Rectal smooth muscle tissue (tissue), 1 donor: ENCODE results near the gene TEX38.

Experiments used
- H3K27ac ChIP-seq: one replicate; pipeline ENCODE4 v1.7.0; 2013; ENCODE audit warnings: low read depth, low read length, inconsistent platforms
- H3K27me3 ChIP-seq: one replicate; pipeline ENCODE4 v1.7.0; 2013; ENCODE audit warnings: low read length; ENCODE audit not compliant: control insufficient read depth, insufficient read depth
- H3K36me3 ChIP-seq: one replicate; pipeline ENCODE4 v1.7.0; 2013; ENCODE audit warnings: low read length; ENCODE audit not compliant: control insufficient read depth, insufficient read depth
- H3K4me1 ChIP-seq: one replicate; pipeline ENCODE4 v1.7.0; 2013; ENCODE audit warnings: low read length; ENCODE audit not compliant: control insufficient read depth, insufficient read depth
- H3K4me3 ChIP-seq: one replicate; pipeline ENCODE4 v1.7.0; 2013; ENCODE audit warnings: low read length
- H3K9ac ChIP-seq: one replicate; pipeline ENCODE4 v1.7.0; 2013; ENCODE audit warnings: low read length

Gene TEX38

DNA sequence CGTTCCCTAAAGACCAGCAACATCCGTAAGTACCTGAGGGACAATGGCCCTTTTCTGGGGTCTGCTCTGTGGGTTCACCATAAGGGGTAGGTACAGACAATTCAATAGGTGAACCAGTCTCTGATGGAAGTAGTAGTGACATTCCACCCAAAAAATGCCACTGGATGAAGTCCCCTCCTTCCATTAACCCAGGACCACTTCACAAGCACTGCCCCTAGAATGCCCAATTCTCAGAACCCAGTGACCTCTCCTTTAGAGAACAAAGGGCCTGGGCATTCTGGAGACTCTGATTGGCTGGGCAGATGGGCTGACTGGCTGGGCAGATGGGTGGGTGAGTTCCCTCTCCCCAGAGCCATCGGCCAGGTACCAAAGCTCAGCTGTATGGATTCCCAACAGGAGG, at the start of gene TEX38:
TSS of gene TEX38 (plus strand) at position 301 of the 400 bp plus-strand sequence. CDS start at position 382, 81 bp downstream.
- H3K27me3 ChIP-seq, result no peaks in the 10 kb centered on the region

DNA sequence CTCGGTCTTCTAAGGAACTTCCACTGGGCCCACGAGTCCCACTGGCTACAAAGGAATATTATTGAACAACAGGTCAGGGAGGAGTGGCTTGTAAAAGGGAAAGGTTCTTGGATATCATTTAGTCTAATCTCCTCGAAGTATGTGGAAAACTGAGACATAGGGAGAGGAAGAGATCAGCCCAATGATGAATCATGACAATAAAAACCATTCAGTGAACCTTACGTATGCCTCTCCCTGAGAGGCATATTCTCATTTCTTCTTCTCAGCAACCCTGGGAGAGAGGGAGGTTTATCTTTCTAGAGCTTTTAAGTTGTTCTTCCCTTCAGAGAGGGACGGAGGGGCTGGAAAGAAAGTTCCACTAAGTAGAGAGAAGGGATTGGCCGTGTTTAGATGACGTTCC, 49.7 kb upstream of the TEX38 start:
- H3K4me3 ChIP-seq, result no peak overlapping the region
- no peaks in the 10 kb centered on the region for H3K4me1 ChIP-seq
- H3K36me3 ChIP-seq, result no peaks in the 10 kb centered on the region
- no peaks in the 10 kb centered on the region for H3K27me3 ChIP-seq
- H3K27ac ChIP-seq, result no peak overlapping the region
- no peak overlapping the region for H3K9ac ChIP-seq

More for the DNA sequence above, at the start of gene TEX38:
- Histone ChIP-seq H3K9ac (no peak within 1 kb of the TSS), H3K27ac (no peak within 1 kb of the TSS), H3K4me1 (peaks cover 9% of the 10 kb centered on the region), H3K36me3 (no peaks in the 10 kb centered on the region), H3K4me3 (no peak within 1 kb of the TSS)

DNA sequence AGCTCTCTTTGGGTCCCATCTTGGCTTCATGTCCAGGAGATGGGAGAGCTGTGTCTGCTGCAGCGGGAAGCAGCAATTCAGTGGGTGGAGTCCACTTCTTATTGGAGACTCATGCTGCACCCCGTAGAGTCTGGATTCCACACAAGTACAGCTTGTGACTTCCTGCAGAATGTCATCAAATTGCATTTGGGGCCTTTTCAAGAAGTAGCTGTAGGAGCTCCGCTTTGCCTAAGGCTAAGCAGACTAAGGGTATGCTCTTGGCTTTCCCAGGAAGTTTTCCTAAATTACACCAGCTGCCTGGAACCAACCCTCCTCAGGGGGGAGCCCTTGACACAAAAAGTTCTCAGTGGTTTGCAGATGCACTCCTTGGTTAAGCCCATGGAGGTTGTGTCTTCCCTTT, 49.3 kb upstream of the TEX38 start:
- no peak overlapping the region for H3K9ac ChIP-seq
- no peaks in the 10 kb centered on the region for H3K27me3 ChIP-seq
- H3K4me1 ChIP-seq, result no peaks in the 10 kb centered on the region
- no peak overlapping the region for H3K27ac ChIP-seq
- no peaks in the 10 kb centered on the region for H3K36me3 ChIP-seq
- H3K4me3 ChIP-seq, result no peak overlapping the region

DNA sequence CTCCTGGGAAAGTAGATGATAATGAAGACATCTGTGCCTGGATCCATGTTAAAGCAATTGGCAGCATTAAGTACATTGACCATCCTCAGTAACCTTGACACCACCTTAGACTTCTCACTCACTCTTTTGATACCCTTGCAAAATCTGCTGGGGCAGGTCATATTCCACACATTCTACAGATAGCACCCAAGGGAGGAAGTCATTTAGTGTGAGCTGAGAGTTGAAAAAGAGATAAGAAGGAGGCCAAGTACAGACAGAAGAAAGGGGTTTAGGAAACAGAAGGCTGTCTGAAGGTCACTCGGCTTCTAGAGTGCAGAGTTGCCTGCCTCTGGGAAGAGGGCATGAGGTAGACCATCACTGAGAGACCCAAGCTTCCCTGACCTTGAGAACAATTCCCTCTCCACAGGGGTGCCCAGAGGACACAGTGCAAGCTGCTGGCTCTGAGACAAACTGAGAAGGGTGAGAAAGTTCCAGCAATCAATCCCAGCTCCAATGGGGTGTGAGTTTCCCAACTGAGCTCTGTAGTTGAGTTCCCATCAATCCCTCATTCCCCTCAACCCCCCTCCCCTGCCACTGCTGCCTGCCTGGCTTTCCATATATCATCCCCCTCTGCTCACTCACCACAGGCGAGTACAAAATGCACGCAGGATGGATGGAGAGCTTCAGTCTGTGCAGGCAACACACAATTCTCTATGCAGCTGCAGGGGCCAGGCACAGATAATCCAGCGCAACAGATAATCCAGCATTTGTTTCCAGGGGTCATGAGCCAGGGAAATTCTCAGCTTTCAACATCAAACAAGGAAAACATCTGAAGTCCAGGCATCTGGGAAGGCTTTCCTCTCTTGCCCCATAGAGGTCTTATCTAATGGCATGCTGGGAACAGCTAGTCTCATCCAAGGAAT, 47.7 kb upstream of the TEX38 start:
- no peak overlapping the region for H3K27ac ChIP-seq
- no peaks in the 10 kb centered on the region for H3K4me1 ChIP-seq
- H3K36me3 ChIP-seq, result no peaks in the 10 kb centered on the region
- H3K27me3 ChIP-seq, result no peaks in the 10 kb centered on the region
- no peak overlapping the region for H3K4me3 ChIP-seq
- H3K9ac ChIP-seq, result no peak overlapping the region

DNA sequence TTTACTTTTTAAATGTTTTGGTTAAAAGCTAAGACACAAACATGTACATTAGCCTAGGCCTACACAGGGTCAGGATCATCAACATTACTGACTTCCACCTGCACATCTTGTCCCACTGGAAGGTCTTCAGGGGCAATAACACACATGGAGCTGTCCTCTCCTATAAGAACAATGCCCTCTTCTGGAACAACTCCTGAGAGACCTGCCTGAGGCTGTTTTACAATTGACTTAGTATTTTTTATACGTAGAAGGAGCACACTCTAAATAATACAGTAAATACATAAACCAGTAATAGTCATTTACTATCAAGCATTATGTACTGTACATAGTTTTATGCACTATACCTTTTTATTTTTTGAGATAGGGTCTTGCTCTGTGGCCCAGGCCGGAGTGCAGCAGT, 40.9 kb upstream of the TEX38 start:
- Histone ChIP-seq H3K4me1 (no peaks in the 10 kb centered on the region), H3K27ac (no peak overlapping the region), H3K4me3 (no peak overlapping the region), H3K36me3 (peaks cover 13% of the 10 kb centered on the region), H3K27me3 (no peaks in the 10 kb centered on the region), H3K9ac (no peak overlapping the region)

DNA sequence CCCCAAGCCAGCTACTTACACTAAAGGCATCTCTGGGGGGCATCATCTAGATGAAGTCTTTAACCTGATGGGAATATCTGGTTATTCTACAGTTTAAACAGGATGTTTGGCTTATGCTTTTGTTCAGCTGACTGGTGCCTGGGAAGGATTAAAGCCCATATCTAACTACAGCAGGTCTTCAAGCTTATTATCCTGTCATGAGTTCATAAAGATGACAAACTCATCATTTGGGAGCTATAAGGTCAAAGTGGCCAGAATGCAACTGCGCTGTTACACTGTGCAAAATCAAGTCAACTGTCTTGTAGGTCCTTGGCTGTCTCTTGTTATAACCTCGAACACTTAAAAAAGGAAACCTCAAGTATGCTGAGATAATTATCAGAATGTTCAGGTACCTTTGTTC, 36.4 kb upstream of the TEX38 start:
- peaks cover 11% of the 10 kb centered on the region for H3K36me3 ChIP-seq

DNA sequence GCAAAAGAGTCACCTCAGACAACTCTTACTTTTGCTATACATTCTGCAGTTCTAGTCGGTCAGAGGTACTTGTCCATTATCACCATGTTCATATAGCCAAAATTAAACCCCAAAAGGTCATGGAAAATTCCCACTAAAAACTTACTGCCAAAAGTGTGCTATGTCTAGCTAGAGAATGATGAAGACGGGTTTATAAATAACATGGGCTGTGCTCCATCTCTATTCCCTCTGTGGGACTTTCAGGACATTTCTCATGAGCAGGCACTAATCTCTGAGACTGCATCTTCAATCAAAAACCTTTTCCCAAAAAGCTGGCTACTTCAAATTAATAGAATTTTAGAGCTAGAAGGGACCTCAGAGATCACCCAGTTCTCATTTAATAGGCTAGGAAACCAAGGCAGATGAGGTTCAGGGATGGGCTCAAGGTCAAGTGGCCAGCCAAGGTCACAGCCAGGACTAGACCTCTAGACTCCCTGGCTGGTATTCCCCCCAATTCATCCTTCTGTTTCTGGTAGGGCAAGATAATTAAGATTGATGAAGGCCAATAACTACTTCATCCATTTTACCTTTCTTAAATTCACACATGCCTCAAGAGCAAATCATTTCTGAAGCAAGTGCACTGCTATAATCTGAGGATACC, 34.1 kb upstream of the TEX38 start:
- H3K27ac ChIP-seq, result no peak overlapping the region
- no peak overlapping the region for H3K4me3 ChIP-seq
- H3K27me3 ChIP-seq, result no peaks in the 10 kb centered on the region
- H3K36me3 ChIP-seq, result peaks cover 8% of the 10 kb centered on the region
- H3K4me1 ChIP-seq, result peaks cover 8% of the 10 kb centered on the region
- H3K9ac ChIP-seq, result no peak overlapping the region

More for the DNA sequence above, 36.4 kb upstream of the TEX38 start:
- Histone ChIP-seq H3K4me3 (no peak overlapping the region), H3K4me1 (peaks cover 4% of the 10 kb centered on the region), H3K27me3 (no peaks in the 10 kb centered on the region), H3K27ac (no peak overlapping the region), H3K9ac (no peak overlapping the region)

DNA sequence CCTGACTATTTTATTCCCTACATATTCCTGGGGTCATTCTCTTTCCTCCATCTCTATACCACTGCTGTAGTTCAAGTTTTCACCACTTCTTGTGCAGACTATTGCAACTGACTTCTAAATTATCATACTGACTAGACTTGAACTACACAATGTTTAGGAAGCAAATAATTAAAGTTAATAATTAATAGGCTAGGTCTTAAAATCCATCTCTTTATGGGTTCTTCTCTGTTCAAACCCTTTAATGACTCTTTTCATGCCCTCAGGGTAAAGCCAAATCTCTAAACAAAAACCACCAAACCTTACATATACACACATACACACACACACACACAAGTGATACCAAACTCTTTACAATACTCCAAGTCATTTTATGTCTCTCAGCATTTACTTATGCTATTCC, 32.7 kb upstream of the TEX38 start:
- Histone ChIP-seq H3K27me3 (no peaks in the 10 kb centered on the region), H3K9ac (no peak overlapping the region), H3K4me3 (no peak overlapping the region), H3K4me1 (peaks cover 16% of the 10 kb centered on the region), H3K36me3 (peaks cover 8% of the 10 kb centered on the region), H3K27ac (no peak overlapping the region)

DNA sequence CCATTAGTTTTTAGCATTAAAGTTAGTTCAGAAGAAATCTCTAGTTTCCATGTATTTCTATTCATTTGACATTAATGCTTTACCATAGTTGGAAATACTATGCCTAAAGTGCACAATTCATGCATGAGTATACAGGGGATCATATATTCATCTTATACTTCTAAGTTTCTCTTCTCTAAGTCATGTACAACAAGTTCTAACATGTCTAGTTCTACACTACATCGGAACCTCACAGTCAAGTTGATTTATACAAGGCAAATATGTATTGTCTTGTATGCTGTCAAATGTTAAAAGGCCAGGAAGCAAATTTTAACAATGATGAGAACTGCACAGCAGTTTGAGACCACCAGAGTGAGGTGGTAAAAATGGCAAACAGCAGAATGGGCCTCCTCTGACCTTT, 32.1 kb upstream of the TEX38 start:
- no peak overlapping the region for H3K9ac ChIP-seq

DNA sequence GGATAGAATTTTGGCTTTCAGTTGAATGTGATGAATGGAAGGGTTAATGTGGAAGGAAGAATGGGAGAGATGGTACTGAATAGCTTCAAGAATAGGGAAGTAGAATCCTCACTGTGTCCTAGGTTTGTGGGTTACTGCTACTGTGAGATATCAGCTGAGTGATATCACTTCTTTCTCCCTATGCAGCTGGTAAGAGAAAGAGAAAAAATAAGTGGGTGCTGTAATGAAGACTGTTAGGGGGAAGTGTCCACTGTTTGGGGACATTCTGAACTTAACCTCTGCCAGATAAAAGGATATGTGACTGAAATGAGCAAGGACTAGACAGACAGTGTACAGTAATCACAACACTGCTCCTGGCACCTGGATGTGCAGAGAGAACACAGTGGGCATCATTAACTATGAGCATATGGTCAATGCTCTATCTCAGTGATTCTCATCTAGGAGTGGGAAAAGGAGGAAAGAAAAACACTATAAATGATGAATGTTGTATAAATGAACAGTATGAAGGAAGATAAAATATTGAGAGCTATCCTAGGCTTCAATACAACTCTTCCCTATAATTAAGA, 29.5 kb upstream of the TEX38 start:
- peaks cover 4% of the 10 kb centered on the region for H3K36me3 ChIP-seq
- H3K27ac ChIP-seq, result no peak overlapping the region
- H3K27me3 ChIP-seq, result no peaks in the 10 kb centered on the region
- no peak overlapping the region for H3K9ac ChIP-seq
- H3K4me1 ChIP-seq, result peaks cover 20% of the 10 kb centered on the region
- no peak overlapping the region for H3K4me3 ChIP-seq

More for the DNA sequence above, 32.1 kb upstream of the TEX38 start:
- H3K36me3 ChIP-seq, result peaks cover 8% of the 10 kb centered on the region
- no peak overlapping the region for H3K4me3 ChIP-seq
- H3K4me1 ChIP-seq, result peaks cover 16% of the 10 kb centered on the region
- no peak overlapping the region for H3K27ac ChIP-seq
- no peaks in the 10 kb centered on the region for H3K27me3 ChIP-seq

DNA sequence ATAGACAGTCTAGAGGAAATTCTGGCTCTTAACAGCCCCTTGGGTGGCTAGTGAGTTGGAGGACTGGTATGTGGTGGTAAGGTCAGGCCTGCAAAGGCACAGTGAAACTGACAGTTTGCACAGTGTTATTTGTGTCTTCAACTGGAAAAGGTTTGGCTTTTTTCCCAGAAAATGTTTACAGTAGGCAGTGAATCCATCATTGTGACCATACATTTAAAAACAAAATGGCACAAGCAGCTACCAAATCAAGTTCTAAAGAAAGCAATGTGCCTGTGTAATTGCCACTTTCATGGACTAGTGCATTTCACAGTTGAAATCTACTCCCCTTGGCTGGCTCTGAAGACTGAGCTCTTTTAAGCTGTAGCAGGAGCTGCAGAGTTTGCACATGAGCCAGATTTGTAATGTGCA, 28.3 kb upstream of the TEX38 start:
- Histone ChIP-seq H3K9ac (no peak overlapping the region), H3K4me3 (no peak overlapping the region), H3K27me3 (no peaks in the 10 kb centered on the region), H3K36me3 (peaks cover 4% of the 10 kb centered on the region), H3K27ac (peak overlapping the region; percentile 52), H3K4me1 (peaks cover 15% of the 10 kb centered on the region)

DNA sequence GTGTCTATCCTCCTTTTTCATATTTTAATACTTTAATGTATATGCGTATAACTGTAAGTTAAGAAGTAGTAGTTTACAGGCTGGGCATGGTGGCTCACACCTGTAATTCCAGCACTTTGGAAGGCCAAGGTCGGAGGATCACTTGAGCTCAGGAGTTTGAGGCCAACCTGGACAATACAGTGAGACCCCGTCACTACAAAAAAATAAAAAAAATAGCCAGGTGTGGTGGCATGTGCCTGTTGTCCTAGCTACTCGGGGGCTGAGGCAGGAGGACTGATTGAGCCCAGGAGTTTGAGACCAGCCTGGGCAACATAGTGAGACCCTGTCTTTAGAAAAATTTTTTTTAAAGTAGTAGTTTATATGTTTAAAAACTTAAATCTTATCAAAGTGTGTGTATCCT, 25.8 kb upstream of the TEX38 start:
- Histone ChIP-seq H3K9ac (no peak overlapping the region), H3K27me3 (no peaks in the 10 kb centered on the region), H3K4me1 (peaks cover 15% of the 10 kb centered on the region), H3K27ac (no peak overlapping the region), H3K36me3 (peaks cover 8% of the 10 kb centered on the region), H3K4me3 (no peak overlapping the region)
